ENCODE data around the gene RANGRF.

DNA sequence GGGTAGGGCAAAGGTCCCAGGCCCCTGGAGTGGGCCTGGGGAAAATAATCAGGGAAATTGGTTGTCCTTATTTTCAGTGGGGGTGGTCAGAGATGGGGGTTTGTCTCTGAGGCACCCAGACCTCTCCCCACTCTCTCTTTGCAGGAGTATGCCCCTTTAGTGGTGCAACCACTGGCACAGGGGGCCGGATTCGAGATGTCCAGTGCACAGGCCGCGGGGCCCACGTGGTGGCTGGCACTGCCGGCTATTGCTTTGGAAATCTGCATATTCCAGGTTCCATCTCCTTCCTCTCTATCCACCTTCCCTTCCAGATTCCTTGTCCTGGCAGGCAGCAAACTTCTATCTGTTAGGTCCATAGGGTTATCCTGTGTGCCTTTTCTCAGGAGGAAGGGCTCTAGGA is 31.8 kb upstream of the RANGRF start:
- TF ChIP-seq, protein P1, sequence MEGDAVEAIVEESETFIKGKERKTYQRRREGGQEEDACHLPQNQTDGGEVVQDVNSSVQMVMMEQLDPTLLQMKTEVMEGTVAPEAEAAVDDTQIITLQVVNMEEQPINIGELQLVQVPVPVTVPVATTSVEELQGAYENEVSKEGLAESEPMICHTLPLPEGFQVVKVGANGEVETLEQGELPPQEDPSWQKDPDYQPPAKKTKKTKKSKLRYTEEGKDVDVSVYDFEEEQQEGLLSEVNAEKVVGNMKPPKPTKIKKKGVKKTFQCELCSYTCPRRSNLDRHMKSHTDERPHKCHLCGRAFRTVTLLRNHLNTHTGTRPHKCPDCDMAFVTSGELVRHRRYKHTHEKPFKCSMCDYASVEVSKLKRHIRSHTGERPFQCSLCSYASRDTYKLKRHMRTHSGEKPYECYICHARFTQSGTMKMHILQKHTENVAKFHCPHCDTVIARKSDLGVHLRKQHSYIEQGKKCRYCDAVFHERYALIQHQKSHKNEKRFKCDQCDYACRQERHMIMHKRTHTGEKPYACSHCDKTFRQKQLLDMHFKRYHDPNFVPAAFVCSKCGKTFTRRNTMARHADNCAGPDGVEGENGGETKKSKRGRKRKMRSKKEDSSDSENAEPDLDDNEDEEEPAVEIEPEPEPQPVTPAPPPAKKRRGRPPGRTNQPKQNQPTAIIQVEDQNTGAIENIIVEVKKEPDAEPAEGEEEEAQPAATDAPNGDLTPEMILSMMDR (conservative IDR thresholded peaks at IDR 0.05) = no peak
- TF ChIP-seq ZFX (IDR thresholded peaks at IDR 0.05) = no peak
